HepG2 (cell line): Measurements from ENCODE around the gene SLC25A11. TPM values are rescaled to one million over a fixed set of nuclear protein-coding genes. Genes with fewer than 3 reads are reported as not detected.
A peak's percentile ranks its signal among the peaks of the same experiment; 100 is the strongest.

Source experiments
- ATAC-seq: fragments of 200-7000 bp; cut with Tn5 transposase; 3 replicates; pipeline ENCODE4 v1.9.1; 2020; ENCODE audit warnings: mild to moderate bottlenecking, moderate library complexity
- BruUV-seq: library from RNA; stranded (reverse); fragments of 400-500 nt; replicated peaks from 2 replicates; lab custom pipeline; 2021; lab: Mats Ljungman, UMichigan
- CTCF ChIA-PET: fragments of 300-600 bp; formaldehyde crosslinking; extraction: SDS; loops from one replicate; lab custom pipeline; 2021; ENCODE audit warnings: low total read pairs, inconsistent platforms, low intra/inter-chr PET ratio; lab: Yijun Ruan, JAX
- POLR2A ChIA-PET: fragments of 350-600 bp; sonication (Branson Sonifier 250); formaldehyde crosslinking; loops from one replicate; lab custom pipeline; 2020; ENCODE audit warnings: antibody characterized with exemption, inconsistent platforms; lab: Yijun Ruan, JAX
- DNase-seq: peaks from one replicate; pipeline ENCODE4 v3.0.0-alpha.2; 2015; ENCODE audit warnings: low spot score
- FAIRE-seq: peaks from 3 replicates; lab custom pipeline; 2011; peaks lifted over from hg19 to GRCh38; lab: Jason Lieb, UNC
- H2AFZ ChIP-seq: one replicate; pipeline ENCODE4 v1.6.1; 2011; ENCODE audit warnings: low read length, inconsistent platforms
- H3K27ac ChIP-seq: fragments of 300-600 bp; 3 replicates; pipeline ENCODE4 v1.8.0; 2011; ENCODE audit warnings: mixed run types, mild to moderate bottlenecking, mixed read lengths, low read length, inconsistent platforms; ENCODE audit not compliant: insufficient read depth; ENCODE audit errors: extremely low read length
- H3K27me3 ChIP-seq, 2 experiments: fragments of 200-600 bp in 1 of 2; 2 replicates in 1 of 2; 3 replicates in 1 of 2; pipeline versions ENCODE4 v1.6.0 to v1.8.0; 2011; ENCODE audit warnings: low read length in 2 of 2, mild to moderate bottlenecking in 2 of 2, moderate library complexity in 2 of 2, inconsistent platforms in 1 of 2; ENCODE audit not compliant: insufficient read depth in 2 of 2, control insufficient read depth in 1 of 2
- H3K36me3 ChIP-seq, 2 experiments: fragments of 200-600 bp in 1 of 2; replicated peaks in 1 of 2; 2 replicates in 1 of 2; 3 replicates in 1 of 2; pipeline versions ENCODE4 v1.5.1 to v1.8.0; 2011; ENCODE audit warnings: low read length in 2 of 2, inconsistent platforms in 1 of 2; ENCODE audit not compliant: insufficient read depth in 2 of 2, control insufficient read depth in 1 of 2
- H3K4me1 ChIP-seq: 2 replicates; pipeline ENCODE4 v1.5.1; 2012; ENCODE audit warnings: low read length, inconsistent platforms; ENCODE audit not compliant: insufficient read depth
- H3K4me2 ChIP-seq: 2 replicates; pipeline ENCODE4 v1.6.0; 2011; ENCODE audit warnings: low read depth, low read length, inconsistent platforms
- H3K4me3 ChIP-seq, 3 experiments: fragments of 200-600 bp in 1 of 3; sonication (generic), shearing (Covaris generic) in 1 of 3; replicated peaks in 1 of 3; 2 replicates each; pipeline ENCODE4 v1.5.1; 2011 to 2016; ENCODE audit warnings: low read length in 3 of 3, inconsistent platforms in 2 of 3, low read depth in 2 of 3, mild to moderate bottlenecking in 2 of 3, control low read depth in 1 of 3, mixed read lengths in 1 of 3; ENCODE audit not compliant: insufficient read depth in 1 of 3
- H3K79me2 ChIP-seq: one replicate; pipeline ENCODE4 v1.6.1; 2011; ENCODE audit warnings: low read length, inconsistent platforms; ENCODE audit not compliant: insufficient read depth
- H3K9ac ChIP-seq: 2 replicates; pipeline ENCODE4 v1.6.0; 2011; ENCODE audit warnings: mild to moderate bottlenecking, low read depth, low read length, inconsistent platforms; ENCODE audit not compliant: insufficient read depth
- H3K9me3 ChIP-seq: 2 replicates; pipeline ENCODE4 v1.5.1; 2012; ENCODE audit warnings: mild to moderate bottlenecking, low read length
- H4K20me1 ChIP-seq: 2 replicates; pipeline ENCODE4 v1.6.0; 2011; ENCODE audit warnings: inconsistent platforms, mild to moderate bottlenecking, low read length, moderate library complexity; ENCODE audit not compliant: insufficient read depth
- GATA4 ChIP-seq: sonication (generic); IDR thresholded peaks from 2 replicates; pipeline ENCODE4 v1.6.1; 2016; ENCODE audit warnings: antibody characterized with exemption, low read depth, borderline replicate concordance
- HOXA9 ChIP-seq: sonication (generic); formaldehyde crosslinking; IDR thresholded peaks from 2 replicates; pipeline ENCODE4 v1.8.1; 2022; ENCODE audit warnings: missing genetic modification reagents, mild to moderate bottlenecking, moderate library complexity, borderline replicate concordance
- HOXD1 ChIP-seq: sonication (generic); formaldehyde crosslinking; IDR thresholded peaks from 2 replicates; pipeline ENCODE4 v1.5.0; 2020; ENCODE audit warnings: missing genetic modification reagents
- ISL2 ChIP-seq: sonication (generic); formaldehyde crosslinking; IDR thresholded peaks from 2 replicates; pipeline ENCODE4 v1.5.0; 2020; ENCODE audit warnings: missing genetic modification reagents
- KDM5A ChIP-seq: fragments of 200-600 bp; sonication (generic); IDR thresholded peaks from 2 replicates; pipeline ENCODE4 v1.7.0; 2018; ENCODE audit warnings: antibody characterized with exemption, mild to moderate bottlenecking, low read length, borderline replicate concordance
- MAZ ChIP-seq, 2 experiments: sonication (generic) in 1 of 2; formaldehyde crosslinking in 1 of 2; IDR thresholded peaks; 2 replicates each; pipeline versions ENCODE4 v1.5.0 to v1.6.1; 2012 to 2020; ENCODE audit warnings: low read depth in 2 of 2, mild to moderate bottlenecking in 2 of 2, borderline replicate concordance in 1 of 2, improper control_type of control experiment in 1 of 2, low read length in 1 of 2, missing genetic modification reagents in 1 of 2, moderate library complexity in 1 of 2
- MEIS1 ChIP-seq: sonication (generic); formaldehyde crosslinking; IDR thresholded peaks from 2 replicates; pipeline ENCODE4 v1.9.0; 2021; ENCODE audit warnings: mild to moderate bottlenecking, missing genetic modification reagents, moderate library complexity, borderline replicate concordance
- PAXIP1 ChIP-seq: sonication (generic); formaldehyde crosslinking; conservative IDR thresholded peaks from 2 replicates; pipeline ENCODE4 v1.4.0; 2020; ENCODE audit warnings: mild to moderate bottlenecking, missing genetic modification reagents, moderate library complexity
- PCBP1 ChIP-seq: fragments of 200-400 bp; formaldehyde crosslinking; IDR thresholded peaks from 2 replicates; pipeline ENCODE4 v1.6.1; 2017; ENCODE audit warnings: mild to moderate bottlenecking, low read depth, low read length, borderline replicate concordance
- RELA ChIP-seq: sonication (generic); formaldehyde crosslinking; IDR thresholded peaks from 2 replicates; pipeline ENCODE4 v1.4.0; 2020; ENCODE audit warnings: missing genetic modification reagents
- TARDBP ChIP-seq: sonication (generic); formaldehyde crosslinking; IDR thresholded peaks from 2 replicates; pipeline ENCODE4 v1.8.0; 2022; ENCODE audit warnings: mild to moderate bottlenecking, missing genetic modification reagents
- TCF7L2 ChIP-seq: IDR thresholded peaks from 2 replicates; pipeline ENCODE4 v1.6.1; 2011; ENCODE audit warnings: mild to moderate bottlenecking, low read depth, low read length, moderate library complexity
- THAP8 ChIP-seq: sonication (generic); formaldehyde crosslinking; IDR thresholded peaks from 2 replicates; pipeline ENCODE4 v1.5.1; 2020; ENCODE audit warnings: missing genetic modification reagents, mild to moderate bottlenecking, borderline replicate concordance
- TOPORS ChIP-seq: sonication (generic); formaldehyde crosslinking; IDR thresholded peaks from 2 replicates; pipeline ENCODE4 v1.8.0; 2023; ENCODE audit warnings: mild to moderate bottlenecking, missing genetic modification reagents
- YEATS2 ChIP-seq: sonication (generic); formaldehyde crosslinking; IDR thresholded peaks from 2 replicates; pipeline ENCODE4 v1.4.0; 2020; ENCODE audit warnings: missing genetic modification reagents, borderline replicate concordance
- ZBTB26 ChIP-seq: IDR thresholded peaks from 2 replicates; pipeline ENCODE4 v1.6.1; 2016; ENCODE audit warnings: missing compliant biosample characterization, missing genetic modification reagents, borderline replicate concordance
- ZNF17 ChIP-seq: sonication (generic); formaldehyde crosslinking; IDR thresholded peaks from 2 replicates; pipeline ENCODE4 v1.5.0; 2020; ENCODE audit warnings: mild to moderate bottlenecking, missing genetic modification reagents
- ZNF747 ChIP-seq: sonication (generic); formaldehyde crosslinking; IDR thresholded peaks from 2 replicates; pipeline ENCODE4 v1.8.1; 2023; ENCODE audit warnings: missing genetic modification reagents, mild to moderate bottlenecking, borderline replicate concordance
- WGBS: methylation state at CpG from one replicate; pipeline ENCODE4 v1.1.6; 2017; ENCODE audit warnings: low lambda C conversion rate; 5-methylcytosine and 5-hydroxymethylcytosine counted together
- in situ Hi-C: cut with HindIII; loops from 2 replicates; pipeline ENCODE4 v1.10.0; 2017; ENCODE audit warnings: low pct_unique_long_range_greater_than_20kb; ENCODE audit not compliant: extremely low pct_ligation_motif_present
- intact Hi-C: fragments of 100-400 bp; cut with micrococcal nuclease; formaldehyde crosslinking; loops from one replicate; pipeline ENCODE4 v1.10.0; 2022; ENCODE audit not compliant: unreplicated experiment
- polyA plus RNA-seq, 8 experiments: library from polyadenylated mRNA; depleted of rRNA in 3 of 8; stranded (reverse) in 7 of 8; unstranded in 1 of 8; fragments of >200 nt; fragmentation: Illumina TruSeq in 4 of 8; extraction: Trizol in 4 of 8; gene quantifications; 2 replicates each; pipeline versions ENCODE4 v1.2.1 to v1.2.3, GENCODE V29; 2011 to 2016; ENCODE audit warnings: low read depth in 4 of 8, missing spikeins in 1 of 8, mixed read lengths in 1 of 8; ENCODE audit not compliant: insufficient read depth in 1 of 8
- total RNA-seq, 5 experiments: library from RNA; depleted of rRNA; stranded (reverse); fragments of >200 nt; fragmentation: Illumina TruSeq; extraction: Trizol; gene quantifications; 2 replicates each; pipeline ENCODE4 v1.2.3, GENCODE V29; 2016; ENCODE audit warnings: low read depth in 1 of 5

SLC25A11 gene
- total and polyA plus RNA-seq, 2 of the 13 experiments (the other 11 are each of a cell fraction or from before 2014, with no cell fraction given), result 35.4 to 47.2 TPM

GRCh38 chr17:4947411-4948165, 7.7 kb upstream of the SLC25A11 start:
- DNase-seq, result peak; percentile 50
- Histone ChIP-seq H3K36me3 (peaks cover 16 to 37% of the 10 kb centered on the region in 2 experiments), H3K4me1 (peaks cover 47% of the 10 kb centered on the region), H3K4me3 (peak overlapping the region; percentile 93 to 100 (median 100)), H3K4me2 (peak overlapping the region; percentile 96), H3K79me2 (peaks cover 49% of the 10 kb centered on the region), H3K27me3 (no peaks in the 10 kb centered on the region; a peak in 1 of 5 replicates), H3K27ac (peak overlapping the region; percentile 99), H2AFZ (no peak overlapping the region), H3K9me3 (no peaks in the 10 kb centered on the region), H4K20me1 (peaks cover 33% of the 10 kb centered on the region), H3K9ac (peak overlapping the region; percentile 99)
- in situ Hi-C loops (no loop called here), intact Hi-C loops (no loop called here)
- WGBS, result 1% methylated on average over 15 of the region's 56 CpGs
- no peak for FAIRE-seq
- BruUV-seq, result no TSS peak
- peak; percentile 8 for ATAC-seq
- POLR2A ChIA-PET, result interaction anchor here (0.9 to 10.0 kb wide), 7 partner anchors 8 to 53 kb away, joined by 3 to 273 read pairs (median 9); partner anchors contain the start of genes INCA1, KIF1C, RNF167 and SLC25A11
- CTCF ChIA-PET, result no interaction called here
- no peak for TF ChIP-seq MAZ (IDR thresholded peaks at IDR 0.05; ENCODE audit: borderline replicate concordance, low read depth, low read length)
- peak; percentile 74 for TF ChIP-seq MAZ (CRISPR knock-in tag; IDR thresholded peaks at IDR 0.05; ENCODE audit: low read depth)
- TF ChIP-seq RELA (CRISPR knock-in tag), result no peak
- TF ChIP-seq PCBP1, result no peak
- 0 out of 2 replicates have a peak, but pooled peaks have one; percentile 39 for TF ChIP-seq YEATS2
- no peak for TF ChIP-seq HOXA9 (CRISPR knock-in tag)
- no peak for TF ChIP-seq TOPORS (CRISPR knock-in tag)
- no peak for TF ChIP-seq ZNF17 (CRISPR knock-in tag)
- TF ChIP-seq PAXIP1, result no peak
- TF ChIP-seq KDM5A, result no peak; the same call in none of the 2 replicates
- no peak for TF ChIP-seq THAP8 (CRISPR knock-in tag)
- TF ChIP-seq ZBTB26 (CRISPR knock-in tag), result no peak
- peak; percentile 60; the same call in 1 of the 2 replicates for TF ChIP-seq HOXD1 (CRISPR knock-in tag)
- no peak for TF ChIP-seq GATA4
- TF ChIP-seq TCF7L2, result no peak
- TF ChIP-seq ZNF747 (CRISPR knock-in tag), result 0 out of 2 replicates have a peak, but pooled peaks have one; percentile 41
- TF ChIP-seq MEIS1 (CRISPR knock-in tag), result no peak
- no peak for TF ChIP-seq TARDBP
- no peak for TF ChIP-seq ISL2
